ENCODE data around the gene AOC1.
"Not testable (repeated sequence)": the region's sequence is repeated elsewhere in the genome, so short reads cannot be mapped to it uniquely, and the experiment has no call there.

AOC1 gene

DNA sequence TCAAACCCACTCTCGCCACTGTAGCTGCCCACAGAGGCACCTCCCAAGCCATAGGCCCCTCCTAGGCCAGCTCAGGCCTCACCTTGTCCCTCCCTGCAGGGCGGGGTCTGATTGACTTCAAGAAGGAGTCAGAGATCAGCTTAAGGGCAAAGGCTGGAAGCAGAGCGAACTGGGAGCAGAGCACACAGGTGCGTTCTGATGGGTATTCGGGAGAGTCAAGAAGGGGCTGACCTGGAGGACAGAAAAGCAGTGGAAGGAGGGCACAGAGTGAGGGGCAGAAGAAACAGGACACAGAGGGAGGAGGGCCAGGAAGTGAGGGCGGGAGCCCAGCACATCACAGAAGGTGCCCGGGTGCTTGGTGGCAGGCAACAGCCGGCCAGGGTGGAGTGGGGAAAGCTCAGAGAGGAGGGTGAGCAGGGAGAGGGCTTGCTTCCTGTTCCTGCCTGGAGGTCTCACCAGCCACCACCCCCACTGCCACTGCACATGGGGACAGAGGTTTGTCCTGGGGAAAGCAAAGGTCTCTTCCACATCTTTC is at the start of gene AOC1:
AOC1 (plus strand) TSS at position 147 of the 535 bp plus-strand sequence. CDS start 3,954 bp downstream, outside the sequence.
- DNase-seq, result peak; percentile 85

- DNase-seq, result no peak
Measured at GRCh38 chr7:150803161-150803860, 49.0 kb upstream of the AOC1 start.

DNA sequence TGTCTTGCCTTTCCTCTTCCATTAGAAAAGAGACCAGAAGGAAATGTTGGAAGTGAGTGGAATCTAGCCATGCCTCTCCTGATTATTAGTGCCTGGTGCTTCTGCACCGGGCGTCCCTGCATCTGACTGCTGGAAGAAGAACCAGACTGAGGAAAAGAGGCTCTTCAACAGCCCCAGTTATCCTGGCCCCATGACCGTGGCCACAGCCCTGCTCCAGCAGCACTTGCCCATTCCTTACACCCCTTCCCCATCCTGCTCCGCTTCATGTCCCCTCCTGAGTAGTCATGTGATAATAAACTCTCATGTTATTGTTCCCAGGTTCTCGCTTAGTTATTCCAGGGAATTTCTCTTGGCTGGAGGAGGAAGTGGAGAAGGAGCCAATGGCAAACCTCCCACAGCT is 47.5 kb upstream of the AOC1 start:
- DNase-seq, result no peak

GRCh38 chr7:150805864-150806263 is 46.5 kb upstream of the AOC1 start:
- no peak for DNase-seq

- no peak for DNase-seq
Measured at GRCh38 chr7:150806454-150806853, 45.9 kb upstream of the AOC1 start.

DNA sequence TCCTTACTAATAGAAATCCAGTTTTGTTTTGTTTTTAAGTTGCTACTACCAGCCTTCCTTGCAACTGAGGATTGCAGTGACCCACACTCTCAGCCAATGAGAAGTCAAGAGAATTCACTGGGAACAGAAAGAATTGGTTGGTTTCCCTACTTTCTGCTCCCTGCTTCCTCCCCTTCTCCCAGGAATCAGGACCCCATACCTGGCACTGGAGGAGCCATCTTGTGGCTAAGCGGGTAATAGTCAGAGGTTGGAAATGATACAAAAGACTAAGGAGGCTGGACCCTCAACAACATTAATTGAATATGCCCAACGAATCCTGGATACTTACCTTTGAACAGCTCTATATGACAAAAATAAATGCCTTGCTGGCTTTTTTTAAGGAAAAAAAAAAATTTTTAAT is 45.5 kb upstream of the AOC1 start:
- DNase-seq, result no peak

- not testable (repeated sequence) for DNase-seq
Measured at GRCh38 chr7:150807616-150808438, 44.5 kb upstream of the AOC1 start.

- DNase-seq, result no peak
Measured at GRCh38 chr7:150814328-150815001, 37.9 kb upstream of the AOC1 start.

DNA sequence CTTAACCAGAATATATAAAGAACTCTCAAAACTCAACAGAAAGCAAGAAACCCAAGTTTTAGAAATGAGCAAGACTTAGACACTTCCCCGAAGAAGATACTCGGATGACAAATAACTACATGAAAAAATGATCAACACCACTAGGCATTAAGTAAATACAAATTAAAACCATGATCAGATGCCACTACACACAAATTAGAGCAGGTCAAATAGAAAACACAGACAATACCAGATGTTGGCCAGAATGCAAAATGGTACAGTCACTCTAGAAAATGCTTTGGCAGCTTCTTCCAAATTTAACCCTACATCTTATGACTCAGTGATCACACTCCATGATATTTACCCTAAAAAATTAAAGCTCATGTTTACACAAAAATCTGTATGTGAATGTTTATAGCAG is 33.3 kb upstream of the AOC1 start:
- DNase-seq, result no peak

- no peak for DNase-seq
Measured at GRCh38 chr7:150820148-150820547, 32.2 kb upstream of the AOC1 start.

DNA sequence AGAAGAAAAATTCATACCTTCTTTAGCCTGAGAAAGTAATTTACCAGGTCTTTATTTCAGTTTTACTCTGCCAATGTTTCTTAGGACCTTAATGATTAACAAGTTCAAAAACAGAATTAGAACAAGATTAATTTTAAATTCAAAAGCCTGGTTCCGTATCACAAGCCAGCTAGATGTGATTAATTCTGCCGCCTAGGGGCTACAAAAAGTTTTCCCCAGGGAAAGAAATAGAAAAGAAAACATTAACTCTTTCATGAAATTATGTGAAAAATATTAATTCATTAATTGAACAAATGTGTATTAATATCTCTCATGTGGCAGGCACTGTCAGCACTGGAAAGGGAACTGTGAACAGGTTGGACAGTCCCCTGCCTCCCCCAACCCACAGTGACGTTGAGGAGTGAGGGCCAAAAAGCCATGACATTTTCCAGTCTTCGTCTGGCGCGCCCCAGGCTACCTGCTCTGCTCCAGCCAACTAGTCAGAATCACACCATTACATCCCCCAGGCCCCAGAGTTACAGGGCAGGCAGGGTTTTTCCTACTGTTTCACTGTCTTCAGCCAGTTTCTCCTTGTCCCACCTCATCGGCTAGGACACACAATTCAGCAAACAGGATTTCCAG is 31.6 kb upstream of the AOC1 start:
- DNase-seq, result no peak

DNA sequence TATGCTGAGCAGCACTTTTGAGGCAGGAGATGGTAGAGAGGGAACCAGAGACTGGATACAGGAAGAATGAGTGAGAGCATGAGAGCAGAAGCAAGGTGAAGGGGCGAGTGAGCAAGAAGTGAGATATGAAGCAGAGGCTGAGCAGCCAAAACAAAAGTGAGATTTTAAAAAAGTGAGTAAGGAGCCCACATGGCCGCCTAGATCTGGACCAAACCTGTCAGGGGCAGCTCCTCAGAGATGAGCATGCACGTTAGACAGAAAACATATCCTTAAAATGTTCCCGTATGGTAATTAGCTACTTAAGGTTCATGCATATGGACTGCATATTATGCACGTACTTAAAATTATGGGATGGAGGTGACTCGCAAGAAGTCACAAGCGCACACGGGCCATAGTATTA is 29.3 kb upstream of the AOC1 start:
- DNase-seq, result no peak

DNA sequence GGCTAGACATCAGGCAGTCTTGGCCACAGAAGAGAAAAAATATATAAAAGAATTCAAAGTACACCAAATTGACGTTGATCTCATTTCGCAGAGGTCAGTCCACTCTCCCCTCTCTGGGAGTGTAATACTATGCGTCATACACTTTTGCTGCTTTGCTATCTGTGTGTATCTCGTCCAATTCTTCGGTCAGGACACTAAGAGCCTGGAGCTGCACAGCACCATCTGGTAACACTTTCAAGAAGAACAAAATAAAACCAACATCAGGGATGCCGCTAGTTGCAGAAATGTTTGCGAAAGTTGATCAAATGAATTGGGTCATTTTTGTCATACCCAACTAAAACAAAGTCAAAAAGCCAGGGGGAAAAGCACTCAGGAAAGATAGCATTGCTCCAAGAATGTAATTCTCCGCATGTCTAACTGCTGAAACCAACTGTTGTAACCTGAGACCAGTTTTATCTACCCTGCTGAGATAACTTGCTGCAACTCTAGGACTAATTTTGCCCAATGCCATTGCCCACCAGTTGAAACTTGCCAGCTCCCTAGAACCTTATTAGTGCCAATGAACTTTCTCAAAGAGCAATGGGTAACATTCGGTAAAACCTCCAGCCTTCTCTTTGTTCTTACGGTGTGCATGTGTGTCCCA is 28.7 kb upstream of the AOC1 start:
- no peak for DNase-seq

- DNase-seq, result no peak
Measured at GRCh38 chr7:150824379-150825177, 27.7 kb upstream of the AOC1 start.

DNA sequence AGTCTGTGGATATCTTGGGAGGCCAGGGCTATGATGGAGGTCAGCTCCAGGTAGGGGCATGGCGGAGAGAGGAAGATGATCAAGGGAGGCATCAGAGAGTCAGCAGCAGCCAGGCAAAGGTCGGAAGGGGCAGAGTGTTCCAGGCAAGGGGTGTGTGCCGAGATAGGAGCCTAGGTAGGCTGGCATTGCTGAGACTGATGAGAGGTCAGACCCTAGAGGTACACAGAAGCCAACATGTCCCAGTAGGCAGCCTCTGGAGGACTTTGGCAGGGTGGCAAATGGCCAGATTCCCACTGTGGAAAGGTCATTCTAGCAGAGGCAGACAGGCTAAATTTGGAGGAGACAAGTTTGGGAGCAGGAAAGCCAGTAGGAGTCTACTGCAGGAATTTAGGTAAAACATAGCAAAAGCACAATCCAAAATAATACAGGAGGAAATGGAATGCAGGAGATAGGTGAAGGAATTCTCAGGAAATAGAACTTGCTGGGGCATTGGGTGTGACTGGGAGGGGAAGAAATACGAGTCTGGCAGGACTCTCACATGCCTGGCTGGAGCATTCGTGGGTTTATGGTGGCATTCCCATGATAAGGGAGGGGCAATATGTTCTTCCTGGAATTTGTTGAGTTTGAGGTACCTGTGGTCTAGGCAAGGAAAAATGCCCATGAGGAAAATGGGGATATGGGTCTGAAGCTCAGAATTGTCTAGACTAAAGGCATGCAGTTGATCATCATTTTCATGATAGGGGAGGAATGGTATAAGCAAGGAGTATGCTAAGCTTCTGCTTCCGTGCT is 26.1 kb upstream of the AOC1 start:
- no peak for DNase-seq

GRCh38 chr7:150828384-150828783 is 23.9 kb upstream of the AOC1 start:
- no peak for DNase-seq

DNA sequence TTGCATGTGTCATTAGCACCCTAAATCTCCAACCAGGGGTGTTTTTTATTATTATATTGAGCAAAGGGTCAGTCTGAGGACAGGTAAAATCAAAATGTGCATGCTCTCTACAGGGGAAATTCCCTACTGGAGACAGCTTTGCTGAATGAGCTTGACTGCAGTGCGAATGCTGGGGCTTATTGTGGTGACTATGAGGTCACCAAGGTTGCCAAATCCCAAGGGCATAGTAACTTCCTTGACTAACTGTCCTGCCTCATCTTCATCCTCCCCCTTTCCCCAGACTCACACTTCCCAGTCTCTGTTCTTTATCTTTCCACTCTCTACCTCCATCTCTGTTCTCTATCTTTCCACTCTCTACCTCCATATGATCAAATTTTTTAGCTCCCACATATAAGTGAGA is 22.9 kb upstream of the AOC1 start:
- no peak for DNase-seq

DNA sequence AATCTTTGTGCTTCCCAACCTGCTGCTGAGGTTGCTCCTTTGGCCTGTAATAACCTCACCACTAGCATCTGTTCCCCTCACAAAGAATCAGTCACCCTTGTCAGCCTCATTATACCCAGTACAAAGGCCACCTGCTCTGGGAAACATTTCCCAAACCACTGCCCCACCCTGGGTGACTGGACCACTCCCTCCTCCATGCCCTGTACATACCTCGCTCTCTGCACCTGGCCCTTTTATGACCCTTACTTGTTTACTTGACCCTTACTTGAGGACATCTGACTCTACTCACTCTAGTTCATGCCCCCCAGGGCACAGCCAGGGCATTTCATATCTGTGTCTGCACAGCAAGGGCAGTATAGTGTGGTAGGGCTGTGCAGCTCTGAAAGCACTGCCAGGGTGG is 21.4 kb upstream of the AOC1 start:
- no peak for DNase-seq

DNA sequence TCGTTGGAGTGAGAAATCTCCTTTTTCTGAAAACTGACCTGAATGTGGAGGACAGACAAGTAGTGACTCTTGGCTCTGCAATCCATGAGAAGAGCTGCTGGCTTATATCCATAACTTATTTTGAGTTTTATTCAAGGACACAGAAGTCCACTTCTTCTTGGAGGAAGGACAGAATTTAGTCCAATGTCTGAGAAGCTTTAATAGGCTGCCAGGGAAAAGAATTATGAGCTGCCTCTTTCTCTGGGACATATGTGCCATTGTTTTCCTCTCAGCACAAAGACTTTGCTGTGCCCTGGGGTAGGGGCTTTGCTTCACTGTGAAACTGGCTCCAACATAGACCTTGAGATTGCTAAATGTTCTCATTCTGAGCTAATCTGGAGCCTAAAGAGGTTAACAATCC is 20.5 kb upstream of the AOC1 start:
- DNase-seq, result no peak

- DNase-seq, result no peak
Measured at GRCh38 chr7:150835019-150835418, 17.3 kb upstream of the AOC1 start.

Data from GF-D8 (cell line).